H1 (cell line): ENCODE data around the gene SIRT3. TPM values are rescaled to one million over a fixed set of nuclear protein-coding genes. Genes with fewer than 3 reads are reported as not detected.

Source experiments
- EZH2 ChIP-seq: fragments of 200-600 bp; sonication (generic); IDR thresholded peaks from 2 replicates; pipeline ENCODE4 v1.7.1; 2012; ENCODE audit warnings: low read depth, mild to moderate bottlenecking, moderate library complexity, low read length, inconsistent platforms; ENCODE audit not compliant: severe bottlenecking
- PHF8 ChIP-seq: fragments of 200-600 bp; sonication (generic); conservative IDR thresholded peaks from 2 replicates; pipeline ENCODE4 v1.7.1; 2012; ENCODE audit warnings: low read depth, mild to moderate bottlenecking, inconsistent platforms, low read length, moderate library complexity
- RBBP5 ChIP-seq: IDR thresholded peaks from 2 replicates; pipeline ENCODE4 v1.7.1; 2012; ENCODE audit warnings: low read depth, mild to moderate bottlenecking, inconsistent platforms, low read length, moderate library complexity, borderline replicate concordance
- RFX5 ChIP-seq: IDR thresholded peaks from 2 replicates; pipeline ENCODE4 v1.6.1; 2011; ENCODE audit warnings: low read depth, low read length, improper control_type of control experiment, borderline replicate concordance
- polyA plus RNA-seq, 7 experiments: library from polyadenylated mRNA; depleted of rRNA in 3 of 7; stranded (reverse) in 5 of 7; unstranded in 2 of 7; fragments of >200 nt in 5 of 7; fragments of 200-250 nt in 2 of 7; gene quantifications; 1 replicate in 5 of 7; 2 replicates in 1 of 7; 4 replicates in 1 of 7; pipeline versions ENCODE4 v1.2.1 to v1.2.3, GENCODE V29; 2011 to 2013; ENCODE audit warnings: missing spikeins in 2 of 7, mixed read lengths in 2 of 7
- total RNA-seq: library from RNA; stranded (reverse); fragmentation: NEBNext Ultra II Directional; extraction: Animal tissue kit (Norgen Biotek cat#: 25700); gene quantifications from 2 replicates; pipeline ENCODE4 v1.2.1, GENCODE V29; 2021

The SIRT3 gene
- total and polyA plus RNA-seq, 2 of the 8 experiments (the other 6 are each of a cell fraction or from before 2014, with no cell fraction given), result 14.3 to 21.6 TPM

- TF ChIP-seq EZH2 (no peak), RFX5 (no peak), PHF8 (no peak), RBBP5 (no peak)
These were observed 32.1 kb downstream of the SIRT3 start (continued) for GRCh38 chr11:203945-204586.
